HG03196 (cell line): ENCODE measurements around the gene AXIN1.

Source experiments
- ATAC-seq: cut with Tn5 transposase; IDR thresholded peaks from one replicate; pipeline ENCODE4 v1.9.1; 2021; ENCODE audit not compliant: unreplicated experiment

AXIN1 gene

DNA sequence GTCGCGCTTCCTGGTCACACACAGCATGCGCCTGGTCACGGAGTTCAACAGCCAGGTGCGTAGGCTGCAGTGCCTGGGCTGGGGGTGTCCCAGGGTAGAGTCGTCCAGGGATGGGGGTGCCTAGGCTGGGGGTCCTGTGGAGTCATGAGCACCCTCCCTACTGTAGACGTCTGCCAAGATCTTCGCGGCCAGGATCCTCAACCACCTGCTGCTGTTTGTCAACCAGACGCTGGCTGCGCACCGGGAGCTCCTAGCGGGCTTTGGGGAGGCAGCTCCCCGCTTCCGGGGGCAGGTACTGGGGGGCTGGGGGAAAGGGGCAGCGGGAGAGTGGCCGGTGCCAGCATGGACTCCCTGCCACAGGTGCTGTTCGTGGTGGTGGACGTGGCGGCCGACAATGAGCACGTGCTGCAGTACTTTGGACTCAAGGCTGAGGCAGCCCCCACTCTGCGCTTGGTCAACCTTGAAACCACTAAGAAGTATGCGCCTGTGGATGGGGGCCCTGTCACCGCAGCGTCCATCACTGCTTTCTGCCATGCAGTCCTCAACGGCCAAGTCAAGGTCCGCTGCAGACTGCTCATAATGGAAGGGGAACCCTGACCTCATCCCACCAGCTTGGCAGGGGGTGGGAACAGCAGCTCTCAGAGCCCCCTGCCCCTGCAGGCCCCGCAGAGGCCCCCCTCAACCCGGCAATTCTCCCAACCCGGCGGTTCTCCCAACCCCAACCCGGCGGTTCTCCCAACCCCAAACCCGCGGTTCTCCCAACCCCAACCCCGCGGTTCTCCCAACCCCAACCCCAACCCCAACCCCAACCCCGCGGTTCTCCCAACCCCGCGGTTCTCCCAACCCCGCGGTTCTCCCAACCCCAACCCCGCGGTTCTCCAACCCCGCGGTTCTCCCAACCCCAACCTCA, 67.1 kb downstream of the AXIN1 start:
- ATAC-seq: no peak

DNA sequence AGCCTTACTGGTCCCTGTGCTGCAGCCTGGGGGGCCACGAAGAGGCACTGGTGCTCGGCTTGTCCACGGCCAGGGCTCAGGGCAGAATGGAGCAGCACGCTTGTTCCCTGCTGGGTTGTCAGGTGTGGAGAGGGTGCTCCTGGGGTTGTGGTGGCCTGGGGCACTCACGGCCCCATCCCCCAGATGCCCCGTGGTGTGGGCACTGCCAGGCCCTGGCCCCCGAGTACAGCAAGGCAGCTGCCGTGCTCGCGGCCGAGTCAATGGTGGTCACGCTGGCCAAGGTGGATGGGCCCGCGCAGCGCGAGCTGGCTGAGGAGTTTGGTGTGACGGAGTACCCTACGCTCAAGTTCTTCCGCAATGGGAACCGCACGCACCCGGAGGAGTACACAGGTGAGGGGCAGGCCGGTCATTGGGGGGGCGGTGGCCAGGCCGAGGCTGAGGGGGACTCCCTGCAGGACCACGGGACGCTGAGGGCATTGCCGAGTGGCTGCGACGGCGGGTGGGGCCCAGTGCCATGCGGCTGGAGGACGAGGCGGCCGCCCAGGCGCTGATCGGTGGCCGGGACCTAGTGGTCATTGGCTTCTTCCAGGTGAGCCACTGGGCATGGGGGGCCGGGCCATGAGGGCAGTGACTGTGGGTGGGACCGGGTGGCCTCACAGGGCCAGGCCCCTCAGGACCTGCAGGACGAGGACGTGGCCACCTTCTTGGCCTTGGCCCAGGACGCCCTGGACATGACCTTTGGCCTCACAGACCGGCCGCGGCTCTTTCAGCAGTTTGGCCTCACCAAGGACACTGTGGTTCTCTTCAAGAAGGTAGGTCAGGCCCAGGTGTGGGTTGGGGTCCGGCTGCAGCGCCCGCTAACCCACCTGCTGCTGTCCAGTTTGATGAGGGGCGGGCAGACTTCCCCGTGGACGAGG, 68.1 kb downstream of the AXIN1 start:
- no peak for ATAC-seq

DNA sequence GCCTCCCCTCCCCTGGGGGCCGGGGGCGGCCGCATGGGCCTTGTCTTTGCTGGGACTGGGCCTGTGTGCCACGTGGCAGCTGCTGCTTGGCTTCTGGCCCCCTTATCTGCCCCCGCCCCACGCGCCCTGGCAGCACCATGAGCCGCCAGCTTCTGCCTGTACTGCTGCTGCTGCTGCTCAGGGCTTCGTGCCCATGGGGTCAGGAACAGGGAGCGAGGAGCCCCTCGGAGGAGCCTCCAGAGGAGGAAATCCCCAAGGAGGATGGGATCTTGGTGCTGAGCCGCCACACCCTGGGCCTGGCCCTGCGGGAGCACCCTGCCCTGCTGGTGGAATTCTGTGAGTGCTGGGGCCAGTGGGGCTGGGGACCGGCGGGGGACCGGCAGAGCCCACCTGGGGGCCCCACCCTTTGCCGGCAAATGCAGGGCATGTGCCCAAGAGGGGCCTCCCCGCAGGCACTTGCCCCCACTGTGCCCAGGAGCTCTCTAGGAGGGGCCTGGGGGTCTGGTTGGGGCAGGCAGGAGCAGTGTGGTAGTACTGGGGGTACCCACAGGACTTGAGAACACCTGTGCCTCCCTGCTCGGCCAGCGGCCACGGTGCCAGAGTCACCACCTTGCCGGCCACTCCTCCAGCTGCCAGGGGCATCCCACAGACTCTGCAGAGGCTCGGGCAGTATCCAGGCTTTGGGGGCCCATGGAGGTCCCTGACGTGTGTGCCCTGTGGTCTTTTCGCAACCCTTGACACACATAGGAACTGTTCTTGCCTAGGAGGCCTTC, 69.3 kb downstream of the AXIN1 start, which contains the start of gene PDIA2:
PDIA2 (plus strand) TSS at position 132 of the 773 bp plus-strand sequence; CDS start at position 138, 6 bp downstream.
- ATAC-seq: no peak

DNA sequence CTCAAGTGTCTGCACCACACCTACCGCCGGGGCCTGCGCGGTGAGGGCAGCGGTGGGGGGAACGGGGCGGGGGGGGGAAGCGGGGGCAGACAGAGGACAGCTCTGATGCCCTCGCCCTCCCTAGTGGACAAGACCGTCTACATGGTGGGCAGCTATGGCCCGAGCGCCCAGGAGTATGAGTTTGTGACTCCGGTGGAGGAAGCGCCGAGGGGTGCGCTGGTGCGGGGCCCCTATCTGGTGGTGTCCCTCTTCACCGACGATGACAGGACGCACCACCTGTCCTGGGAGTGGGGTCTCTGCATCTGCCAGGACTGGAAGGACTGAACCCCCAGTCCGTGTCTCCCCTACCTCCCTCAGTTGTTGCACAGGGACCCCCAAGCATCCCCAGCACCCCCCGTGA, 70.0 kb downstream of the AXIN1 start:
- ATAC-seq: no peak

DNA sequence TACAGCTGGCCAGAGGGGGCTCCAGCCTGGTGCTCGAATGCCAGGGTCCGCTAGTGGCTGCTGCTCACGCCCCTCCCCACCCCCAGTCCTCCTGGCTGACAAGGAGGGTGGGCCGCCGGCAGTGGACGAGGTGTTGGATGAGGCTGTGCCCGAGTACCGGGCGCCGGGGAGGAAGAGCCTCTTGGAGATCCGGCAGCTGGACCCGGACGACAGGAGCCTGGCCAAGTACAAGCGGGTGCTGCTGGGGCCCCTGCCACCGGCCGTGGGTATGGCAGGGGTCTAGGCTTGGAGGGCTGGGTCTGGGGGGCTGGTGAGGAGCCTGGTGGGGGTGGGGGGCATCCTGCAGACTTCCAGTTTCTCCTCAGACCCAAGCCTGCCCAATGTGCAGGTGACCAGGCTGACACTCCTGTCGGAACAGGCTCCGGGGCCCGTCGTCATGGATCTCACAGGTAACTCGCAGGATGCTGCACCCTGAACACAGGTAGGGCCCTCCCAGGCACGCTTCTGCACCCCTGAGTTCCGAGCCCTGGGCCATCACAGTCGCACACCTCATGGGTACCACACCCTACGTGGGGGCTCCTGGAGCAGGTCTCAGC, 70.8 kb downstream of the AXIN1 start:
- ATAC-seq: no peak

DNA sequence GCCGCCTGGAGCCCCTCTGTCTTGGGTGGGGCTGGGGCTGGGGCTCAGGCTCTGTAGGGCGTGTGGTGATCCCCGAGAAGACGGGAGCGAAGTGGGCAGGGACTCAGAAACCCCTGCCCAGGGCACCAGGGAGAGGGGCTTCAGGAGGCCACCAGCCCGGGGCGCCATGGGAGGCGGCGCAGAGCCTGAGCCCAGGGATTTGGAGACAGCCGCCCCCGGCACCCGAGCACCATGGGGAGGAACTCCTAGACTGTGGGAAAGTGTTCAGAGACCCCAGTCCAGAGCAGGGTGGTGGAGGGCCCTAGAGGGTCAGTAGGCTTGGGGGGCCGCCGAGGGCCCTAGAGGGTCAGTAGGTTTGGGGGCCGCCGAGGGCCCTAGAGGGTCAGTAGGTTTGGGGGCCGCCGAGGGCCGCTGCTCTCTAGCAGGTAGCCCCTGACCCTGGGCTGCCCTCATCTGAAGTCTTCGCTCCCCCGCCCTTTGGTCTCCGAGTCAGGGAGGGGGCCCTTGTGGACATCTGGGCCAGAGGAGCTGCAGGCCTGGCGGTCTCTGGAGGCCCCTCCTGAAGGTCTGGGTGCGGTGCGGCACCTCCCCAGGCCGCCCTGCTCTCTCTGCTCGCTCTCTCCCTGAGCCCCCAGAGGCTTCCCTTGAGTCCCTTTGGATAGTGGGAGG, 71.4 kb downstream of the AXIN1 start:
- no peak for ATAC-seq

DNA sequence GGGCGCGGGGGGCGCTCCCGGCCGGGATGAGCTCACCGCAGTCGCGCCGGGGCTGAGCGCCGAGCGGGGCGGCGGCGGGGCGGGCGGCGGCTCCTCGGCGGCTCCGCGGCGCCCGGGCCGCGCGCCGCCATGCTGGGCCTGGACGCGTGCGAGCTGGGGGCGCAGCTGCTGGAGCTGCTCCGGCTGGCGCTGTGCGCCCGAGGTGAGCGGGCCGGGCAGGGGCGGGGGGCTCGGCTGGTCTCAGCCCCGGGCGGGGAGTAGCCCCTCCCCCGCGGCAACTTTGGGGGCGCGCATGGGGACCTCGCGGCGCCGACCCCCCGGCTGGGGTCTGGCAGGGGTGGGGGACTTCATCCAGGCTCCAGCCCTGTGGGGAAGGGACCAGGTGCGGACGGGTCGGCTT, 72.0 kb downstream of the AXIN1 start, which contains the start of gene ARHGDIG:
ARHGDIG (plus strand) TSS at position 40 of the 400 bp plus-strand sequence; CDS start at position 130, 90 bp downstream.
- no peak for ATAC-seq

DNA sequence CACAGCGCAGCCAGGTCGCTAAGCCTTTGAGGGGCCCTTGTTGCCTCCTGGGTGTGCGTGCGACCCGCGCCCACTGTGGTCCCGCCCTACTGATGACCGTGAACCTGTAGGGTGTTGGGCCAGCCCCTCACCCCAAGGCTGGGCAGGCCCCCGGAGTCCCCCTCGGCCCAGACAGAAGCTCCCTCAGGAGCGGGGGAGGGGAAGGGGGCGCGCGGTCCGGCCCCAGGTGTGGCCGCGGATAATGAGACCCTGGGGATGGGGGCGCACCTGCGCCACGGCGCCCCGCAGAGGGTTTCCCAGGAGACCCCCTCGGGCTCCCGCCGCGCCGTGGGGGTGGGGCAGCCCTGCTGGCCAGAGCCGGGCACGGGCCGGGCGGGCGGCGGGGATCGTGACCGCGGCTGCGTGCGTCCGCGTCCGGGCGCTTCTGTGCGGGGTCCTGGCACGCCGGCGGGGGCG, 72.5 kb downstream of the AXIN1 start:
- no peak for ATAC-seq

DNA sequence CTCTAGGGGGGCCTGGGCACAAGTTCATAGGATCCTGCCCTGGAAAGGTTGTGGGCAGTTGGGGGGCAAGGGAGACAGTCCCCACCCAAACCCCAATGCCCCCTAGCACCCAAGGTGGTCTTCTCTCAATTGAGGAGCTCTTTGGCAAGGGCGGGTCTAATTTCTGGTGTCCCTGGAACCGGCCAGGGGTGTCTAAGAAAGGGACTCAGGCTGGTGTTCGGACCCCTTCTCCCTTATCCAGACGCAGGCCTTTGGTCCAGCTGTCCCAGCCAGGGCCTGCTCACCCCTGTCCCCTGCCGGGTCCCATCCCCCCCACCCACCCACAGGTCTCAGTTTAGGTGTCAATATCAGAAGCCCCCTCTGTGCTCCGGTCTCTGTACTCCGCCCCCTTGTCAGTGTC, 73.0 kb downstream of the AXIN1 start:
- ATAC-seq: no peak

DNA sequence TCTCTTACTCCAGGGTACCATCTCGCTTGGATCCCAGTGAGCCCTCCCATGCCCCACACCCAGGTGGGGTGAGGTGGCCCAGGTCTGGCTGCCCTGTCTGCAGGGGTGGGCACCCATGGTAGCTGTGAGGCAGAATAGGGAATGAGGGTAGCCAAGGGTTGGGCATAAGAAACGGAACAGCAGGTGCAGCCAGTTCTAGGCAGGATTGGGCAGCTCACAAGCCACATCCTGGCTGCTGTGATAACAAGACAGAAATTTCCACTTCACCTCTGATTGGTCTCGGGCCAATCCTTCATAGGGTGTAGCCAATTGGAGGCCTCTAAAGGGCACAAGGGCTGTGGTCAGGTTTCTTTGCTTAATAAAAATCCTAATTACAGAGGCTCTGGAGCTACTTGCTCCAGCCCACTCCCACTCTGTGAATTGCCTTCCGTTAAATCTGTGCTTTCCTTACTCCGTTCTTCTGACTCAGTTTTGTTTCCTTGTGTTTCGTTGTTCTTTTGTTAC, 73.6 kb downstream of the AXIN1 start:
- no peak for ATAC-seq

DNA sequence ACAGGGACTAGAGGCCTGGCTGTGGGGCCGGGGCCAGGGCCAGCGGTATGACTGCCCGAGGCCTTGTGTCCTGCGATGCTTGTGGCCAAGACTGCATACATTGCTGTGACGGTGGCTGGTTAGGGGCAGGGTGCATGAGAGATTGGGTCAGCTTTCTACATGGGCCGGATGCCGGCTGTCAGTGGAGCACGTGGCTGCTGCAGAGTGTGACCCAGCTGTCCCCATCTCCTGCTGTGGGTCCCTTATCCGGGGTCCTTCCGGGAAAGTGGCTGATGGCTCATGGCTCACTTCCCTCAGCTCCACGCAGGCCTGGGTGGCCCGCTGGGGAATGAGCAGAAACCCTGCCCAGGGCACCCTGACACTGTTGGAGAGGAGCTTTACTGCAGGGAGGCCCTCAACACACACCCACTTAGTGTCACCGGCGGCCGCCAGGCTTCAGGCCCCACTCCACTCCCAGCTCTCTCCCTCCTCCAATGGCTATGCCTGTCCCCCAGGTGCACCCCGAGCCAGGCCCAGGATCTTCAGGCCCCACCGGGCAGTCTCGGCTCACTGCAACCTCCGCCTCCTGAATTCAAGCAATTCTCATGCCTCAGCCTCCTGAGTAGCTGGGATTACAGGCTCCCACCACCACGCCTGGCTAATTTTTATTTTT, 76.0 kb downstream of the AXIN1 start:
- ATAC-seq: no peak

DNA sequence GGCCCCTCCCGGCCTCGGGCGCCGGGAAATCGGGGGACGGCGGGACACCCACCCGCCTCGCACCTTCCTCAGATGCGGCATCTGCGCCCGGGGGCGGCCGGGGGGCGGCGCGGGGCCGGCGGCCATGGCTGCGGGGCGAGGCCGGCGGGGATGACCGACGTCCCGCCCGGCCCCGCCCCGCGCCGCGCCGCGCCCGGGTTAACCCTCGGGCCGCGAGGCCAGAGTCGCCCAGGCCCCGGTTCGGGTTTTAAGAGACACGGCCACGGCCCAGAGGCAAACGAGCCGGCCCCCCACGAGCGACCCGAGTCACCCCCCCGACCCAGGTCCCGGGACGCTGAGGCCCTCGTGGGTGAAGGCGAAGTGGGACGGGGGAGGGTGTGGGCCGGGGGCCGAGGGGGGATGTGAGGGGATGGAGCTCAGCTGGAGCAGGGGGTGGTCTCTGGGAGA, 76.7 kb downstream of the AXIN1 start, which contains the start of gene RGS11:
RGS11 (minus strand) TSS at position 159 of the 447 bp plus-strand sequence; CDS start at position 126, 33 bp downstream.
- ATAC-seq: no peak

DNA sequence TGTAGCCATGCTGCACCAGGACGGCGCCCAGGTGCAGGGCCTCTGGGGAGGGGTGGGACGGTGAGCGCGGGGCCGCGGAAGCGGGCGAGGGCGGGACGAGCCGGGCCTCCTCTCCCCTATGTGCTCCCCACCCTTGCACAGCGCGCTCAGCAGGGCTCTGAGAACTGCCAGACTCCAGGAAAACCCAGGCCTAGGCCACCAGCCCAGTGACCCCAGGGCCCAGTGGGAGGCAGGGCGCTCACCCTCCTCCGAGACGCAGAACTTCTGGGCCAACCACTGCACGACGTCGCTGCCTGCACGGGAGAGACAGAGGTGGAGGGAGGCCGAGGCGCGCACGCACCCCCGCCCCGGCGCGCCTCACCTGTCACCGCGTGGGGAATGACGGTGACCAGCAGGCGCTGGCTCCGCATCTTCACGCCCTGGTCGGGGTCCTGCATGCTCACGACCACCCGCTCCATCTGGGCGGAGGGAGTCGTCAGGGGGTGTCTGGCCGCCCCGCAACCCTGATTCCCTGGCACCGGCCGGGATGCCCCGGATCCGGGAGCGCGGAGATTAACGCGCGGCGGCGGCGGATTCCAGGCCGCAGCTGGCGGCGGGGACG, 77.4 kb downstream of the AXIN1 start:
- no peak for ATAC-seq

DNA sequence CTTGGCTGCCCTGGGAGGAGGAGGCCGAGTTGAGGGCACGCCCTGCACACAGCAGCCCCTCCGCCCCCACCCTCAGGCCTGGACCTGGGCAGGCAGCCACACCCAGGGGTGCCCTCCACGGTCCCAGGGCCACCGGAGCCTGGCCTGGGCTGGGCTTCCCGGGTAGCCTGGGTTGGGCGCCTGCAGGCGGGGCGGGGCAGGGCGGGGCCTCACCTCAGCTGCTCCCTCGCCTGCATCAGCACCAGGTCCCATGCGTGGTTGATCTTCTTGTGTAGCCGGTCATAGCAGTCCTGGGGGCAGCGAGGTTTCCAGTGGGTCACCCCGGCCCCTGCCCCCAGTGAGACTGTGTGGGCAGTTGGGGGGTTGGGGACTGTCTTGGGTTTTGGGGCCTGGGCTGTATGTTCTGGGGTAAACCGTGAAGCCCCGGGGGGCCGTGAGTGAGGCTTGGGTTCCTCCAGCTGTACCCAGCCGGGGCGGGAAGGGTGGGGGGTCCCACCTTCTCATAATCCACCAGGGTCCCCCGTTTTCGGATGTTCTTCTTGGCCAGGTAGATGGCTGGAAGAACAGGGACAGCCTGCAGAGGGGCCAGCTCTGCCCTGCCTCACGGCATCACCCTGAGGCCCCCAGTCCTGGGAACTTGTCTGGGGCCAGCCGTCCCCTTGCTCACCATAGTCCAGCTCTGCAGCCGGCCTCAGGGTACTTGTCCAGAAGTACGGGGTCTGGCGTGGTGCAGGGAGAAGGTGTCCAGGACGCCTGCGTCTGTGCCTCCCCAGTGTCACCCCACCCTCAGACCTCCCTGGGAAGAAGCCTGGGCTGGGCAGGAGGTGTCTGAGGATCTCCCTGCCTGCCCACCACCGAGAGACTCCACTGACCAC, 78.7 kb downstream of the AXIN1 start:
- ATAC-seq: no peak

DNA sequence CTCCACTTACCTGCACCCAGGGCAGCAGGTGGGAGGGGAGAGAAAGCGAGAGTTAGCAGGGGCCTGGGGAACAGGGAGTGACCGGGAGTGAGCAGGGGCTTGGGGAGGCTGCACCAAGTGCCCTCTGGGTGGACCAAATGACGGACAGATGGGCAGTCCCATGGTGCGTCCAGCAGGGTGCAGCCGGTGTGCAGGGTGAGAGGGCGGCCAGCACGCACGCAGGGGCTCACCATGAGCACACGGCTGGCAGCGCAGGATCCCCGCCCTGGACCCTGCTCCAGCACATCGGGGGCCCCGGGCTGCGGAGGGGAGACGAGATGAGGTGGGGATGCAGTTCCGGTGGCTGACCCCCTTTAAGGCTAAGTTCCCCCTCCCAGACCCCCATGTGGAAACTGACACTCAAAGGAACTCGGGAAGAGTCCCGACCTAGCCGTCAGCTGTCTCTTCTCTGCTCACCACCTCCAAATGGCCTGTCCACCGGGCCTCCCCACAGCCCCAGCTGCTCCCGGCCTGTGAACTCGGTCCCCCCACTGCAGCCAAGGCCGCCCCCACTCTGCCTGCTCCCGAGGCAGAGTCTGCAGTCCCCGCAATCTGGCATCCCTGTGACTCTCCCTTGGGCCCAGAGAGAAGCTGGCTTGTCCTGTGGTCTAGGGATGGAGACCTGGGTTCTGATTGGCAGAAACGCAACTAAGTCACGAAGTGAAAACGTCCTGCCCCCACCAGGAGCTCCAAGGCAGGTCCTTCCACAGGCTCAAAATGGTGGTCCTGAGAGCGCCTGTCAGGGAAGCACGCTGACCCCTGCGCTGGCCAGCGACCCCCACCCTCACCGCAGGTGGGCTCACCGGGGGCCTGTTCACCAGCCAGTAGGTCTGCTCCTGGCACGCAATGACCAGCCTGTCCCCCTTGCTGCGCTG, 79.6 kb downstream of the AXIN1 start:
- ATAC-seq: no peak
